OCI-LY3 (cell line): ENCODE data around the gene OSBPL3.

Source experiments
- CTCF ChIP-seq: fragments of 200-600, 300-600 bp; sonication (generic); IDR thresholded peaks from 2 replicates; pipeline ENCODE4 v1.5.1; 2014; ENCODE audit warnings: antibody characterized with exemption, low read length, low read depth
- EZH2phosphoT487 ChIP-seq: fragments of 200-600 bp; shearing (Covaris generic); IDR thresholded peaks from 2 replicates; pipeline ENCODE4 v1.6.1; 2018; ENCODE audit warnings: antibody characterized with exemption, mixed run types, low read depth

- TF ChIP-seq CTCF (peak; percentile 15; the same call in 1 of the 2 replicates), EZH2phosphoT487 (no peak)
These were observed 2.9 kb upstream of the OSBPL3 start for GRCh38 chr7:24982917-24983316.
